H9 (cell line): ENCODE results near the gene TNIP2. TPM values are rescaled to one million over a fixed set of nuclear protein-coding genes. Genes with fewer than 3 reads are reported as not detected.

Experiments used
- DNase-seq: peaks from one replicate; pipeline ENCODE4 v3.0.0-alpha.2; 2017
- H2AFZ ChIP-seq: one replicate; pipeline ENCODE4 v1.6.1; 2013; ENCODE audit warnings: mild to moderate bottlenecking, low read length, control low read depth, moderate library complexity
- H2AK5ac ChIP-seq: 2 replicates; pipeline ENCODE4 v1.6.1; 2013; ENCODE audit warnings: low read length, control low read depth, mixed read lengths; ENCODE audit not compliant: insufficient read length
- H2BK120ac ChIP-seq: one replicate; pipeline ENCODE4 v1.6.1; 2013; ENCODE audit warnings: low read depth, mild to moderate bottlenecking, low read length, control low read depth, inconsistent platforms; ENCODE audit not compliant: poor library complexity, severe bottlenecking
- H2BK12ac ChIP-seq: 2 replicates; pipeline ENCODE4 v1.6.1; 2013; ENCODE audit warnings: low read length, control low read depth, mixed read lengths, low read depth; ENCODE audit not compliant: insufficient read length
- H2BK15ac ChIP-seq: 2 replicates; pipeline ENCODE4 v1.6.1; 2013; ENCODE audit warnings: low read depth, low read length, control low read depth
- H2BK20ac ChIP-seq: one replicate; pipeline ENCODE4 v1.6.1; 2013; ENCODE audit warnings: low read depth, mild to moderate bottlenecking, low read length, control low read depth, inconsistent platforms; ENCODE audit not compliant: poor library complexity, severe bottlenecking
- H2BK5ac ChIP-seq: 2 replicates; pipeline ENCODE4 v1.6.1; 2013; ENCODE audit warnings: low read length, control low read depth, mixed read lengths; ENCODE audit not compliant: insufficient read length
- H3K14ac ChIP-seq: 2 replicates; pipeline ENCODE4 v1.6.1; 2013; ENCODE audit warnings: low read length, control low read depth; ENCODE audit not compliant: insufficient read depth
- H3K18ac ChIP-seq: 2 replicates; pipeline ENCODE4 v1.6.1; 2013; ENCODE audit warnings: low read depth, mild to moderate bottlenecking, mixed read lengths, low read length, control low read depth; ENCODE audit not compliant: insufficient read length
- H3K23ac ChIP-seq: 2 replicates; pipeline ENCODE4 v1.6.1; 2013; ENCODE audit warnings: low read length, control low read depth, mixed read lengths, low read depth; ENCODE audit not compliant: insufficient read length
- H3K23me2 ChIP-seq: 2 replicates; pipeline ENCODE4 v1.6.1; 2013; ENCODE audit warnings: low read depth, mild to moderate bottlenecking, mixed read lengths, low read length, control low read depth; ENCODE audit not compliant: insufficient read length, poor library complexity, severe bottlenecking
- H3K27ac ChIP-seq: 2 replicates; pipeline ENCODE4 v1.5.1; 2013; ENCODE audit warnings: low read length, control low read depth, mixed read lengths, low read depth; ENCODE audit not compliant: insufficient read length
- H3K27me3 ChIP-seq: 2 replicates; pipeline ENCODE4 v1.6.1; 2013; ENCODE audit warnings: low read length, control low read depth, inconsistent platforms; ENCODE audit not compliant: insufficient read depth
- H3K4ac ChIP-seq: 2 replicates; pipeline ENCODE4 v1.6.1; 2013; ENCODE audit warnings: low read depth, mild to moderate bottlenecking, control low read depth, inconsistent platforms, low read length, moderate library complexity
- H3K4me1 ChIP-seq: 2 replicates; pipeline ENCODE4 v1.6.1; 2013; ENCODE audit warnings: low read length, control low read depth, inconsistent platforms; ENCODE audit not compliant: insufficient read depth
- H3K4me2 ChIP-seq: 2 replicates; pipeline ENCODE4 v1.6.1; 2013; ENCODE audit warnings: low read length, control low read depth, mixed read lengths; ENCODE audit not compliant: insufficient read length, insufficient read depth
- H3K56ac ChIP-seq: 2 replicates; pipeline ENCODE4 v1.6.1; 2013; ENCODE audit warnings: low read depth, mild to moderate bottlenecking, mixed read lengths, low read length, control low read depth; ENCODE audit not compliant: insufficient read length
- H3K79me1 ChIP-seq: 2 replicates; pipeline ENCODE4 v1.6.1; 2013; ENCODE audit warnings: low read depth, mild to moderate bottlenecking, moderate library complexity, low read length, control low read depth, inconsistent platforms; ENCODE audit not compliant: insufficient read depth, poor library complexity, severe bottlenecking
- H3K79me2 ChIP-seq: 2 replicates; pipeline ENCODE4 v1.6.1; 2013; ENCODE audit warnings: low read length, control low read depth, inconsistent platforms; ENCODE audit not compliant: insufficient read depth
- H3K9ac ChIP-seq: 2 replicates; pipeline ENCODE4 v1.6.1; 2013; ENCODE audit warnings: low read length, control low read depth, mixed read lengths; ENCODE audit not compliant: insufficient read length; ENCODE audit errors: extremely low read depth
- H3K9me3 ChIP-seq: one replicate; pipeline ENCODE4 v1.6.1; 2013; ENCODE audit warnings: low read depth, low read length, inconsistent platforms; ENCODE audit not compliant: control insufficient read depth
- H3T11ph ChIP-seq: one replicate; pipeline ENCODE4 v1.6.1; 2013; ENCODE audit warnings: mild to moderate bottlenecking, low read length, control low read depth, inconsistent platforms
- H4K20me1 ChIP-seq: one replicate; pipeline ENCODE4 v1.6.1; 2013; ENCODE audit not compliant: control insufficient read depth, insufficient read length, insufficient read depth
- H4K5ac ChIP-seq: 2 replicates; pipeline ENCODE4 v1.6.1; 2013; ENCODE audit warnings: low read depth, mild to moderate bottlenecking, mixed read lengths, low read length, control low read depth; ENCODE audit not compliant: insufficient read length
- H4K8ac ChIP-seq: replicated peaks from 2 replicates; pipeline ENCODE4 v1.6.1; 2013; ENCODE audit warnings: low read length, control low read depth, mixed read lengths, low read depth; ENCODE audit not compliant: insufficient read length
- H4K91ac ChIP-seq: 2 replicates; pipeline ENCODE4 v1.6.1; 2013; ENCODE audit warnings: low read depth, mild to moderate bottlenecking, moderate library complexity, mixed read lengths, low read length, control low read depth; ENCODE audit not compliant: insufficient read length
- H3K27ac Mint-ChIP-seq, 3 experiments: 2 replicates in 2 of 3; 3 replicates in 1 of 3; pipeline ENCODE4 v1.8.0; 2020 to 2021; ENCODE audit warnings: mixed read lengths in 3 of 3, mild to moderate bottlenecking in 1 of 3, moderate library complexity in 1 of 3
- H3K27me3 Mint-ChIP-seq: 2 replicates; pipeline ENCODE4 v1.8.0; 2021; ENCODE audit warnings: low read depth, mild to moderate bottlenecking, moderate library complexity, mixed read lengths
- H3K36me3 Mint-ChIP-seq, 3 experiments: 2 replicates in 2 of 3; 3 replicates in 1 of 3; pipeline ENCODE4 v1.8.0; 2020 to 2021; ENCODE audit warnings: low read depth in 3 of 3, mixed read lengths in 3 of 3; ENCODE audit not compliant: insufficient read depth in 1 of 3
- H3K4me1 Mint-ChIP-seq, 2 experiments: 2 replicates each; pipeline ENCODE4 v1.8.0; 2020; ENCODE audit warnings: mixed read lengths in 2 of 2
- H3K4me3 Mint-ChIP-seq, 2 experiments: 2 replicates in 1 of 2; 3 replicates in 1 of 2; pipeline ENCODE4 v1.8.0; 2020 to 2021; ENCODE audit warnings: mild to moderate bottlenecking in 2 of 2, mixed read lengths in 2 of 2, moderate library complexity in 1 of 2
- H3K9me3 Mint-ChIP-seq, 2 experiments: 2 replicates in 1 of 2; 3 replicates in 1 of 2; pipeline ENCODE4 v1.8.0; 2020; ENCODE audit warnings: mild to moderate bottlenecking in 2 of 2, mixed read lengths in 2 of 2, moderate library complexity in 1 of 2
- CTCF ChIP-seq: fragments of 200-600 bp; sonication (generic); conservative IDR thresholded peaks from 3 replicates; pipeline ENCODE4 v1.8.0; 2021; ENCODE audit warnings: antibody characterized with exemption, mild to moderate bottlenecking
- WGBS: extraction: QIAGEN DNeasy Blood & Tissue Kit; methylation state at CpG from one replicate; pipeline ENCODE4 v1.1.7; 2013; ENCODE audit warnings: missing lambda C conversion rate, low lambda C conversion rate, mixed read lengths; ENCODE audit not compliant: insufficient read length; ENCODE audit errors: extremely low coverage; 5-methylcytosine and 5-hydroxymethylcytosine counted together
- total RNA-seq: library from RNA; stranded (reverse); gene quantifications from 2 replicates; pipeline ENCODE4 v1.2.1, GENCODE V29; 2021

Gene TNIP2
- total RNA-seq, 1 experiment from 2014 or later = 44.7 TPM

- Histone ChIP-seq H2BK20ac (no peak overlapping the region), H3K14ac (no peak overlapping the region), H4K20me1 (no peaks in the 10 kb centered on the region), H2AFZ (no peak overlapping the region), H2BK120ac (no peak overlapping the region), H3K79me2 (no peaks in the 10 kb centered on the region), H3K79me1 (no peaks in the 10 kb centered on the region), H3K9me3 (no peaks in the 10 kb centered on the region), H4K91ac (no peak overlapping the region), H3K4ac (no peak overlapping the region), H3K23ac (no peak overlapping the region), H4K8ac (no peak overlapping the region), H3K9ac (no peak overlapping the region), H2BK12ac (no peak overlapping the region), H3K23me2 (no peaks in the 10 kb centered on the region), H3T11ph (no peak overlapping the region), H2BK15ac (no peak overlapping the region), H3K56ac (no peak overlapping the region), H3K18ac (no peak overlapping the region), H2AK5ac (no peak overlapping the region), H3K4me1 (no peaks in the 10 kb centered on the region; the same call in 1 of the 2 replicates), H4K5ac (no peak overlapping the region), H2BK5ac (no peak overlapping the region), H3K27me3 (no peaks in the 10 kb centered on the region), H3K4me2 (no peak overlapping the region), H3K27ac (no peak overlapping the region)
- TF ChIP-seq CTCF = no peak
- WGBS = no CpG with 5 or more reads among the region's 4 CpGs
- Mint-ChIP-seq H3K4me1 (peaks cover 28 to 29% of the 10 kb centered on the region in 2 experiments), H3K9me3 (peaks cover 5 to 9% of the 10 kb centered on the region in 2 experiments; a peak in 3 of 5 replicates), H3K4me3 (no peak overlapping the region), H3K27me3 (peaks cover 9% of the 10 kb centered on the region), H3K27ac (no peak overlapping the region), H3K36me3 (peaks cover 0 to 16% (median 0%) of the 10 kb centered on the region in 3 experiments; a peak in 4 of 7 replicates)
- no peak for DNase-seq
Measured at GRCh38 chr4:2783790-2784189, 27.7 kb upstream of the TNIP2 start.
